Esophagus squamous epithelium (tissue), 5 donors: ENCODE results near the gene RELL1. TPM values are rescaled to one million over a fixed set of nuclear protein-coding genes. Genes with fewer than 3 reads are reported as not detected.

ENCODE experiments used
- DNase-seq: peaks from one replicate; lab custom pipeline; 2025; lab: John Stamatoyannopoulos, UW
- H3K27ac ChIP-seq, 4 donors: fragments of 200-600 bp; sonication (generic); one replicate each; pipeline ENCODE4 v1.5.1; 2016 to 2019; ENCODE audit warnings: mild to moderate bottlenecking in 1 of 4
- H3K27me3 ChIP-seq, 4 donors: fragments of 200-600 bp; sonication (generic); 1 replicate in 3 of 4; 2 replicates in 1 of 4; pipeline versions ENCODE4 v1.5.1 to v1.6.0; 2017 to 2021; ENCODE audit warnings: antibody characterized with exemption in 1 of 4
- H3K36me3 ChIP-seq, 3 donors: fragments of 200-600 bp; sonication (generic); one replicate each; pipeline ENCODE4 v1.5.1; 2016 to 2019
- H3K4me1 ChIP-seq, 3 donors: fragments of 200-600 bp; sonication (generic); one replicate each; pipeline ENCODE4 v1.5.1; 2017 to 2019
- H3K4me3 ChIP-seq, 4 donors: fragments of 200-600 bp; sonication (generic); 1 replicate in 3 of 4; 2 replicates in 1 of 4; pipeline ENCODE4 v1.5.1; 2016 to 2019; ENCODE audit warnings: mild to moderate bottlenecking in 2 of 4, moderate library complexity in 1 of 4
- H3K9me3 ChIP-seq, 3 donors: fragments of 200-600 bp; sonication (generic); one replicate each; pipeline ENCODE4 v1.5.1; 2016 to 2019
- POLR2A ChIP-seq, 4 donors: fragments of 450-650 bp; IDR thresholded peaks; one replicate each; pipeline ENCODE4 v1.6.1; 2017; ENCODE audit warnings: antibody characterized with exemption in 4 of 4, mild to moderate bottlenecking in 4 of 4, moderate library complexity in 3 of 4
- WGBS, 2 donors: methylation state at CpG; one replicate each; pipeline ENCODE4 v1.1.5; 2018; 5-methylcytosine and 5-hydroxymethylcytosine counted together
- intact Hi-C: fragments of 100-400 bp; cut with DNase I; formaldehyde crosslinking; loops from one replicate; pipeline ENCODE4 v1.15.0; 2022
- total RNA-seq, 4 donors: library from RNA; depleted of rRNA; stranded (reverse); fragments of >200 nt; gene quantifications; one replicate each; pipeline ENCODE4 v1.1.0, GENCODE V29; 2016
- TF ChIP-seq, protein P1 (sequence below), 6 experiments: fragments of 450-650 bp in 4 of 6; fragments of 200-600 bp in 2 of 6; sonication (generic) in 2 of 6; IDR thresholded peaks; one replicate each; pipeline ENCODE4 v1.5.1; 2016 to 2019; ENCODE audit warnings: antibody characterized with exemption in 6 of 6, mild to moderate bottlenecking in 4 of 6, moderate library complexity in 4 of 6
- donor health status: DM: yes; HTN: yes; CAD: no.

The RELL1 gene
- total RNA-seq, 4 donors from 2014 or later, result 20.3 to 49.0 (median 32.6) TPM

GRCh38 chr4:37732526-37733186, 46.5 kb upstream of the RELL1 start:
- Histone ChIP-seq H3K36me3 (no peaks in the 10 kb centered on the region), H3K4me1 (no peaks in the 10 kb centered on the region), H3K4me3 (no peak overlapping the region), H3K27ac (no peak overlapping the region), H3K27me3 (no peaks in the 10 kb centered on the region), H3K9me3 (no peaks in the 10 kb centered on the region)
- DNase-seq, result no peak
- WGBS, 2 donors, result 93 to 94% methylated on average over 5 of the region's 5 CpGs
- intact Hi-C loops, result no loop called here
- TF ChIP-seq, protein P1, sequence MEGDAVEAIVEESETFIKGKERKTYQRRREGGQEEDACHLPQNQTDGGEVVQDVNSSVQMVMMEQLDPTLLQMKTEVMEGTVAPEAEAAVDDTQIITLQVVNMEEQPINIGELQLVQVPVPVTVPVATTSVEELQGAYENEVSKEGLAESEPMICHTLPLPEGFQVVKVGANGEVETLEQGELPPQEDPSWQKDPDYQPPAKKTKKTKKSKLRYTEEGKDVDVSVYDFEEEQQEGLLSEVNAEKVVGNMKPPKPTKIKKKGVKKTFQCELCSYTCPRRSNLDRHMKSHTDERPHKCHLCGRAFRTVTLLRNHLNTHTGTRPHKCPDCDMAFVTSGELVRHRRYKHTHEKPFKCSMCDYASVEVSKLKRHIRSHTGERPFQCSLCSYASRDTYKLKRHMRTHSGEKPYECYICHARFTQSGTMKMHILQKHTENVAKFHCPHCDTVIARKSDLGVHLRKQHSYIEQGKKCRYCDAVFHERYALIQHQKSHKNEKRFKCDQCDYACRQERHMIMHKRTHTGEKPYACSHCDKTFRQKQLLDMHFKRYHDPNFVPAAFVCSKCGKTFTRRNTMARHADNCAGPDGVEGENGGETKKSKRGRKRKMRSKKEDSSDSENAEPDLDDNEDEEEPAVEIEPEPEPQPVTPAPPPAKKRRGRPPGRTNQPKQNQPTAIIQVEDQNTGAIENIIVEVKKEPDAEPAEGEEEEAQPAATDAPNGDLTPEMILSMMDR (IDR thresholded peaks at IDR 0.05), result no peak
- TF ChIP-seq POLR2A (IDR thresholded peaks at IDR 0.05), result no peak

DNA sequence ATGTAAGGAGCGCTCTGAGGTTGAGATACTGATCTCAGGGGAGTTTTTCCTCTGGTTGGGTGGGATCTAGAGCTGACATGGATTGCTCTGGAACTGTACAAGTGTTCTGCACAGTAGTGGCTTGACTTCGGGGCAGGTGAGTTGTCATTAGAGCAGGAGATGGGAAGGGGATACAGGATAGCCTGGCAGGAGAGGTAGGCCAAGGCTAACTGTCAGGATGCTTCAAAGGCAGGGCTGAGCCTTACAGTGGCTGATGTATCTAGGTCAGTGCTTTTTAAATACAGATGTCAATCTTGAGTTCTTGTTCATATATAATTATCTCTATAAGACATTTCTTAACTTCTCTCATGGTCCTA, 43.5 kb upstream of the RELL1 start:
- DNase-seq, result no peak
- Histone ChIP-seq H3K9me3 (no peaks in the 10 kb centered on the region), H3K27ac (no peak overlapping the region), H3K36me3 (no peaks in the 10 kb centered on the region), H3K27me3 (no peaks in the 10 kb centered on the region), H3K4me3 (no peak overlapping the region), H3K4me1 (no peaks in the 10 kb centered on the region)
- no peak for TF ChIP-seq POLR2A (IDR thresholded peaks at IDR 0.05)
- intact Hi-C loops, result no loop called here
- WGBS, 2 donors, result 38 to 85% methylated on average over 2 of the region's 2 CpGs

DNA sequence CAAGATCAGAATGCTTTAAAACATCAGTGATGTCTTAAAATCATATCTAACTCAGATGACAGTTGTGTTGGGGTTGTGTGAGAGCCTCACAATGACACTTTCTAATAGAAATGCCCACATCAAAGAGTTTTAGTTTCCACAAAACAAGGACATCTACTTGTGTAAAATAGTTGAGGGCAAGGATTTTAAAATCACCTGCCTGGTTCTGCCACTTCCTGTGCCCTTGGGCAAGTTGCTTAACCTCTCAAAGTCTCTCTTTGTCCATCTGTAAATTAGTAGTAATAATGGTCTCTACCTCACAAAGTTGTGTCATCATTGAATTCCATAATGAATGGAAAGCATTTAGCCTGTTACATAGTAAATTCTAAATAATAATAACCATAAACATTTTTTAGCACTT, 41.9 kb upstream of the RELL1 start:
- no peaks in the 10 kb centered on the region for H3K9me3 ChIP-seq
- no peak for TF ChIP-seq POLR2A (IDR thresholded peaks at IDR 0.05)
- TF ChIP-seq, protein P1 (IDR thresholded peaks at IDR 0.05), result no peak
- H3K27ac ChIP-seq, result no peak overlapping the region
- intact Hi-C loops, result no loop called here
- no peak overlapping the region for H3K4me3 ChIP-seq
- H3K4me1 ChIP-seq, result no peaks in the 10 kb centered on the region
- no peaks in the 10 kb centered on the region for H3K36me3 ChIP-seq
- no peak for DNase-seq
- H3K27me3 ChIP-seq, result no peaks in the 10 kb centered on the region

DNA sequence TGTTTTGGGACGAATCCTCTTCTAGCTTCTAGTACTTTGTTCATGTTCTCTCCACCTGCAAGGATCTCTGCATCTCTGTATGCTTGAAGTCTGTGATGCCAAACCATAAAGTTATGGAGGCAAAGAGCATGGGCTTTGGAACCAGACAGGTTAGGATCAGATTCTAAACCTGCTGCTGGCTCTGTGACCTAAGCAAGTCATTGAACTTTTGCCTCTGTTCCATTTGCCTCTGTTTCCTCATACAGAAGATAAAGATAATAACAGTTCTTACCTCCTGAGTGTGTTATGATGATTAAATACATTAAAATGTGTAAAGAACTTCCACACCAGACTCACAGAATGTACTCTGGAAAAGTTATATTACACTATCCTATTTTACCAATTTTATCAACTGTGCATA, 41.5 kb upstream of the RELL1 start:
- Histone ChIP-seq H3K4me1 (no peaks in the 10 kb centered on the region), H3K27ac (no peak overlapping the region), H3K36me3 (no peaks in the 10 kb centered on the region), H3K4me3 (no peak overlapping the region), H3K27me3 (no peaks in the 10 kb centered on the region), H3K9me3 (no peaks in the 10 kb centered on the region)
- TF ChIP-seq, protein P1 (IDR thresholded peaks at IDR 0.05), result no peak
- no peak for TF ChIP-seq POLR2A (IDR thresholded peaks at IDR 0.05)
- no peak for DNase-seq
- intact Hi-C loops, result no loop called here
- 56% methylated on average over 1 of the region's 1 CpG for WGBS, 2 donors

DNA sequence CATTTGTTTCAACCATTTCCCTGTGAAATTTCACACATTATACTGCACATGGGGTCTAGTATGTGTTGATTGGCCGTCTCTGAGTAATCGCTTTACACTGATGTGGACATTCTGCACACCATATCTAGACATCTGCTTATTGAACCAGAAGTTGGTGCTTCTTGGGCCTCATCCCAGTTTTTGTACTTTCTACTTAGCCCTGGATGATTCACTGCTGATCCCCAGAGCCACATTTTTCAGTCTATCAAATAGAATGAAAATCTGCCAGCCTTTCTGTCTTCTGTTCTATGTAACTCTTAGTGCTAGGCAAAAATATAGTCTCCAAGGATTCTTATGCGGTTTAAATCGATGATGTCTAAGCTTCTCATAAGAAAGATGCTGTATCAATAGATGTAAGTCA, 40.5 kb upstream of the RELL1 start:
- intact Hi-C loops, result no loop called here
- Histone ChIP-seq H3K27ac (no peak overlapping the region), H3K27me3 (no peaks in the 10 kb centered on the region), H3K9me3 (no peaks in the 10 kb centered on the region), H3K4me3 (no peak overlapping the region), H3K36me3 (no peaks in the 10 kb centered on the region), H3K4me1 (no peaks in the 10 kb centered on the region)
- TF ChIP-seq, protein P1 (IDR thresholded peaks at IDR 0.05), result no peak
- TF ChIP-seq POLR2A (IDR thresholded peaks at IDR 0.05), result no peak
- DNase-seq, result no peak
- WGBS, 2 donors, result 93% methylated on average over 4 of the region's 4 CpGs

GRCh38 chr4:37725718-37726117, 39.5 kb upstream of the RELL1 start:
- Histone ChIP-seq H3K27me3 (no peaks in the 10 kb centered on the region), H3K4me1 (peaks cover 0 to 5% (median 0%) of the 10 kb centered on the region in 3 donors), H3K36me3 (no peaks in the 10 kb centered on the region), H3K4me3 (no peak overlapping the region), H3K9me3 (no peaks in the 10 kb centered on the region), H3K27ac (no peak overlapping the region)
- 68 to 85% methylated on average over 7 of the region's 7 CpGs for WGBS, 2 donors
- TF ChIP-seq POLR2A (IDR thresholded peaks at IDR 0.05), result no peak
- TF ChIP-seq, protein P1 (IDR thresholded peaks at IDR 0.05), result no peak
- DNase-seq, result no peak
- intact Hi-C loops, result no loop called here
